GM23338 (cell line): ENCODE results near the gene MARCHF5. TPM values are rescaled to one million over a fixed set of nuclear protein-coding genes. Genes with fewer than 3 reads are reported as not detected.

ENCODE experiments used
- ATAC-seq: fragments of 200-7000 bp; cut with Tn5 transposase; 3 replicates; pipeline ENCODE4 v1.9.1; 2020
- DNase-seq: peaks from one replicate; pipeline ENCODE4 v3.0.0-alpha.2; 2015; ENCODE audit warnings: low spot score
- H2AFZ ChIP-seq: fragments of 200-600 bp; sonication (generic); 2 replicates; pipeline ENCODE4 v1.8.0; 2016; ENCODE audit warnings: antibody characterized with exemption, mild to moderate bottlenecking, moderate library complexity
- H3F3A ChIP-seq: fragments of 200-600 bp; sonication (generic); replicated peaks from 2 replicates; pipeline ENCODE4 v1.8.0; 2017; ENCODE audit warnings: antibody characterized with exemption, mixed run types, low read depth
- H3K27ac ChIP-seq: fragments of 200-600 bp; sonication (generic); 2 replicates; pipeline ENCODE4 v1.6.1; 2016; ENCODE audit warnings: low read depth
- H3K27me3 ChIP-seq: fragments of 200-600 bp; sonication (generic); 2 replicates; pipeline ENCODE4 v1.8.0; 2016; ENCODE audit warnings: mild to moderate bottlenecking, mixed run types, moderate library complexity; ENCODE audit not compliant: insufficient read depth
- H3K36me3 ChIP-seq: fragments of 200-600 bp; sonication (generic); 2 replicates; pipeline ENCODE4 v1.8.0; 2016; ENCODE audit warnings: mild to moderate bottlenecking; ENCODE audit not compliant: insufficient read depth
- H3K4me1 ChIP-seq: fragments of 200-600 bp; sonication (generic); 2 replicates; pipeline ENCODE4 v1.8.0; 2016; ENCODE audit warnings: mild to moderate bottlenecking, moderate library complexity; ENCODE audit not compliant: insufficient read depth
- H3K4me2 ChIP-seq: fragments of 200-600 bp; sonication (generic); 2 replicates; pipeline ENCODE4 v1.7.1; 2017; ENCODE audit warnings: mixed run types
- H3K4me3 ChIP-seq: fragments of 200-600 bp; sonication (generic); 2 replicates; pipeline ENCODE4 v1.6.1; 2016; ENCODE audit warnings: mixed run types
- H3K79me2 ChIP-seq: fragments of 200-600 bp; sonication (generic); replicated peaks from 2 replicates; pipeline ENCODE4 v1.8.0; 2017; ENCODE audit warnings: mild to moderate bottlenecking; ENCODE audit not compliant: insufficient read depth
- H3K9me2 ChIP-seq: fragments of 200-600 bp; sonication (generic); 2 replicates; pipeline ENCODE4 v1.8.0; 2017; ENCODE audit not compliant: insufficient read depth
- H4K20me1 ChIP-seq: fragments of 200-600 bp; sonication (generic); replicated peaks from 2 replicates; pipeline ENCODE4 v1.8.0; 2017; ENCODE audit warnings: mild to moderate bottlenecking; ENCODE audit not compliant: insufficient read depth
- H3K27ac Mint-ChIP-seq: 2 replicates; pipeline ENCODE4 v1.8.0; 2020; ENCODE audit warnings: inconsistent platforms, mild to moderate bottlenecking, moderate library complexity, mixed read lengths
- H3K27me3 Mint-ChIP-seq: 3 replicates; pipeline ENCODE4 v1.8.0; 2022; ENCODE audit warnings: low read depth, mild to moderate bottlenecking, moderate library complexity, mixed read lengths, inconsistent platforms; ENCODE audit not compliant: insufficient read depth, poor library complexity
- H3K36me3 Mint-ChIP-seq: 3 replicates; pipeline ENCODE4 v1.8.0; 2021; ENCODE audit warnings: low read depth, mild to moderate bottlenecking, inconsistent platforms, moderate library complexity, mixed read lengths
- H3K4me1 Mint-ChIP-seq: 3 replicates; pipeline ENCODE4 v1.8.0; 2020; ENCODE audit warnings: mild to moderate bottlenecking, inconsistent platforms, mixed read lengths
- H3K4me3 Mint-ChIP-seq: 3 replicates; pipeline ENCODE4 v1.8.0; 2021; ENCODE audit warnings: moderate library complexity, mild to moderate bottlenecking, inconsistent platforms, mixed read lengths
- H3K9me3 Mint-ChIP-seq: 3 replicates; pipeline ENCODE4 v1.8.0; 2020; ENCODE audit warnings: moderate library complexity, mild to moderate bottlenecking, inconsistent platforms, mixed read lengths
- EZH2phosphoT487 ChIP-seq: fragments of 200-600 bp; sonication (generic); IDR thresholded peaks from one replicate; pipeline ENCODE4 v1.8.1; 2018; ENCODE audit warnings: antibody characterized with exemption; ENCODE audit not compliant: unreplicated experiment
- JUNB ChIP-seq: IDR thresholded peaks from one replicate; pipeline ENCODE4 v1.6.1; 2016; ENCODE audit warnings: antibody characterized with exemption; ENCODE audit not compliant: unreplicated experiment
- NANOG ChIP-seq: IDR thresholded peaks from 2 replicates; pipeline ENCODE4 v1.6.1; 2016; ENCODE audit warnings: antibody characterized with exemption, borderline replicate concordance
- POLR2AphosphoS5 ChIP-seq: IDR thresholded peaks from 2 replicates; pipeline ENCODE4 v1.6.1; 2016; ENCODE audit warnings: antibody characterized with exemption, low read depth
- STAT1 ChIP-seq: IDR thresholded peaks from one replicate; pipeline ENCODE4 v1.6.1; 2016; ENCODE audit warnings: antibody characterized with exemption; ENCODE audit not compliant: unreplicated experiment
- ZNF114 ChIP-seq: fragments of 250-450 bp; sonication (Bioruptor Pico); IDR thresholded peaks from 2 replicates; pipeline ENCODE4 v1.5.0; 2020; ENCODE audit warnings: mild to moderate bottlenecking, moderate library complexity
- ZNF331 ChIP-seq: fragments of 250-450 bp; sonication (Bioruptor Pico); IDR thresholded peaks from 2 replicates; pipeline ENCODE4 v1.5.0; 2020; ENCODE audit warnings: low read depth, mild to moderate bottlenecking, moderate library complexity
- polyA plus RNA-seq: library from polyadenylated mRNA; unstranded; fragments of >200 nt; fragmentation: Nextera tagmentation; extraction: Ambion mirVana; gene quantifications from 2 replicates; pipeline ENCODE4 v1.2.1, GENCODE V29; 2016
- total RNA-seq: library from RNA; depleted of rRNA; stranded (reverse); fragments of >200 nt; shearing (Covaris generic); gene quantifications from 2 replicates; pipeline ENCODE4 v1.2.3, GENCODE V29; 2014
- TF ChIP-seq, protein P1 (sequence below): fragments of 250-450 bp; sonication (Bioruptor Pico); IDR thresholded peaks from 2 replicates; pipeline ENCODE4 v1.5.0; 2020; ENCODE audit warnings: mild to moderate bottlenecking, moderate library complexity

Gene MARCHF5
- total and polyA plus RNA-seq, 2 experiments from 2014 or later, result 12.9 to 14.2 TPM

DNA sequence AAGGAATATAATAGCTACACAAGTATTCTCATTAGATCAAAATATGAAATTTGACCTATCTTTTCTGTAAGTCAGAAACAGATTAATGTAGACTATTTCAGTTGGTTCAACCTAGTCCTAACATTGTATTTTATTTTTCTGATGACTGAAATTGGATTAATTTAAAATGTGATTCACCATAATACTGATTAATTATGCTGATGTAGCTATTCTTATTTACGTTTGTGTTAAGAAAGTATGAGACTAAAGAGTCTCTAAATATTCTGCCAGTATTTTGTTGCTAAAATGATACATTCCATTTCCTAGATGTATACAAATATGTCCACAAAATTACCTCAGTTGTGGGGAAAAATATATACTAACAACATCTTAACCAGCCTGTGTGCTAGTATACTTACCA is 18.3 kb downstream of the MARCHF5 start (continued):
- TF ChIP-seq, protein P1, sequence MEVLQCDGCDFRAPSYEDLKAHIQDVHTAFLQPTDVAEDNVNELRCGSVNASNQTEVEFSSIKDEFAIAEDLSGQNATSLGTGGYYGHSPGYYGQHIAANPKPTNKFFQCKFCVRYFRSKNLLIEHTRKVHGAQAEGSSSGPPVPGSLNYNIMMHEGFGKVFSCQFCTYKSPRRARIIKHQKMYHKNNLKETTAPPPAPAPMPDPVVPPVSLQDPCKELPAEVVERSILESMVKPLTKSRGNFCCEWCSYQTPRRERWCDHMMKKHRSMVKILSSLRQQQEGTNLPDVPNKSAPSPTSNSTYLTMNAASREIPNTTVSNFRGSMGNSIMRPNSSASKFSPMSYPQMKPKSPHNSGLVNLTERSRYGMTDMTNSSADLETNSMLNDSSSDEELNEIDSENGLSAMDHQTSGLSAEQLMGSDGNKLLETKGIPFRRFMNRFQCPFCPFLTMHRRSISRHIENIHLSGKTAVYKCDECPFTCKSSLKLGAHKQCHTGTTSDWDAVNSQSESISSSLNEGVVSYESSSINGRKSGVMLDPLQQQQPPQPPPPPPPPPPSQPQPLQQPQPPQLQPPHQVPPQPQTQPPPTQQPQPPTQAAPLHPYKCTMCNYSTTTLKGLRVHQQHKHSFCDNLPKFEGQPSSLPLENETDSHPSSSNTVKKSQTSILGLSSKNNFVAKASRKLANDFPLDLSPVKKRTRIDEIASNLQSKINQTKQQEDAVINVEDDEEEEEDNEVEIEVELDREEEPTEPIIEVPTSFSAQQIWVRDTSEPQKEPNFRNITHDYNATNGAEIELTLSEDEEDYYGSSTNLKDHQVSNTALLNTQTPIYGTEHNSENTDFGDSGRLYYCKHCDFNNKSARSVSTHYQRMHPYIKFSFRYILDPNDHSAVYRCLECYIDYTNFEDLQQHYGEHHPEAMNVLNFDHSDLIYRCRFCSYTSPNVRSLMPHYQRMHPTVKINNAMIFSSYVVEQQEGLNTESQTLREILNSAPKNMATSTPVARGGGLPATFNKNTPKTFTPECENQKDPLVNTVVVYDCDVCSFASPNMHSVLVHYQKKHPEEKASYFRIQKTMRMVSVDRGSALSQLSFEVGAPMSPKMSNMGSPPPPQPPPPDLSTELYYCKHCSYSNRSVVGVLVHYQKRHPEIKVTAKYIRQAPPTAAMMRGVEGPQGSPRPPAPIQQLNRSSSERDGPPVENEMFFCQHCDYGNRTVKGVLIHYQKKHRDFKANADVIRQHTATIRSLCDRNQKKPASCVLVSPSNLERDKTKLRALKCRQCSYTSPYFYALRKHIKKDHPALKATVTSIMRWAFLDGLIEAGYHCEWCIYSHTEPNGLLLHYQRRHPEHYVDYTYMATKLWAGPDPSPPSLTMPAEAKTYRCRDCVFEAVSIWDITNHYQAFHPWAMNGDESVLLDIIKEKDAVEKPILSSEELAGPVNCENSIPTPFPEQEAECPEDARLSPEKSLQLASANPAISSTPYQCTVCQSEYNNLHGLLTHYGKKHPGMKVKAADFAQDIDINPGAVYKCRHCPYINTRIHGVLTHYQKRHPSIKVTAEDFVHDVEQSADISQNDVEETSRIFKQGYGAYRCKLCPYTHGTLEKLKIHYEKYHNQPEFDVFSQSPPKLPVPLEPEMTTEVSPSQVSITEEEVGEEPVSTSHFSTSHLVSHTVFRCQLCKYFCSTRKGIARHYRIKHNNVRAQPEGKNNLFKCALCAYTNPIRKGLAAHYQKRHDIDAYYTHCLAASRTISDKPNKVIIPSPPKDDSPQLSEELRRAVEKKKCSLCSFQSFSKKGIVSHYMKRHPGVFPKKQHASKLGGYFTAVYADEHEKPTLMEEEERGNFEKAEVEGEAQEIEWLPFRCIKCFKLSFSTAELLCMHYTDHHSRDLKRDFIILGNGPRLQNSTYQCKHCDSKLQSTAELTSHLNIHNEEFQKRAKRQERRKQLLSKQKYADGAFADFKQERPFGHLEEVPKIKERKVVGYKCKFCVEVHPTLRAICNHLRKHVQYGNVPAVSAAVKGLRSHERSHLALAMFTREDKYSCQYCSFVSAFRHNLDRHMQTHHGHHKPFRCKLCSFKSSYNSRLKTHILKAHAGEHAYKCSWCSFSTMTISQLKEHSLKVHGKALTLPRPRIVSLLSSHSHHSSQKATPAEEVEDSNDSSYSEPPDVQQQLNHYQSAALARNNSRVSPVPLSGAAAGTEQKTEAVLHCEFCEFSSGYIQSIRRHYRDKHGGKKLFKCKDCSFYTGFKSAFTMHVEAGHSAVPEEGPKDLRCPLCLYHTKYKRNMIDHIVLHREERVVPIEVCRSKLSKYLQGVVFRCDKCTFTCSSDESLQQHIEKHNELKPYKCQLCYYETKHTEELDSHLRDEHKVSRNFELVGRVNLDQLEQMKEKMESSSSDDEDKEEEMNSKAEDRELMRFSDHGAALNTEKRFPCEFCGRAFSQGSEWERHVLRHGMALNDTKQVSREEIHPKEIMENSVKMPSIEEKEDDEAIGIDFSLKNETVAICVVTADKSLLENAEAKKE (CRISPR knock-in tag), result no peak
- TF ChIP-seq POLR2AphosphoS5, result no peak
- TF ChIP-seq EZH2phosphoT487, result no peak
- no peak for TF ChIP-seq JUNB
- TF ChIP-seq ZNF331 (CRISPR knock-in tag), result no peak

DNA sequence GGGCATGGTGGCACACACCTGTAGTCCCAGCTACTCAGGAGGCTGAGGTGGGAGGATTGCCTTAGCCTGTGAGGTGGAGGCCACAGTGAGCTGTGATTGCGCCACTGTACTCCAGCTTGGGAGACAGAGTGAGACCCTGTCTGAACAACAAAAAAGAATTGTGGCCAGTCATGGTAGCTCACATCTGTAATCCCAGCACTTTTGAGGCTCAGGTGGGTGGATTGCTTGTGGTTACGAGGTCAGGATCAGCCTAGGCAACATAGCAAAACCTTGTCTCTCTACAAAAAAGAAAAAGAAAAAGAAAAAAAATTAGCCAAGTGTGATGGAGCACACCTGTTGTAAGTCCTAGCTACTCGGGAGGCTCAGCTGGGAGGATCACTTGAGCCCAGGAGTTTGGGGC is 22.8 kb downstream of the MARCHF5 start:
- Histone ChIP-seq H3K4me2 (no peak overlapping the region), H4K20me1 (peaks cover 16% of the 10 kb centered on the region), H3K4me3 (no peak overlapping the region), H3F3A (no peaks in the 10 kb centered on the region), H3K27ac (no peak overlapping the region), H3K36me3 (peaks cover 11% of the 10 kb centered on the region; the same call in 1 of the 2 replicates), H2AFZ (no peak overlapping the region), H3K4me1 (0 out of 2 replicates have a peak, but pooled peaks cover 9% of the 10 kb centered on the region), H3K79me2 (peaks cover 76% of the 10 kb centered on the region), H3K9me2 (no peaks in the 10 kb centered on the region), H3K27me3 (no peaks in the 10 kb centered on the region)
- no peak overlapping the region for H3K4me3 Mint-ChIP-seq
- H3K27ac Mint-ChIP-seq, result no peak overlapping the region
- no peak for DNase-seq
- H3K27me3 Mint-ChIP-seq, result peaks cover 2% of the 10 kb centered on the region
- ATAC-seq, result no peak
- no peaks in the 10 kb centered on the region for H3K9me3 Mint-ChIP-seq
- peaks cover 6% of the 10 kb centered on the region; the same call in 2 of the 3 replicates for H3K4me1 Mint-ChIP-seq
- peaks cover 44% of the 10 kb centered on the region; the same call in 2 of the 3 replicates for H3K36me3 Mint-ChIP-seq
- TF ChIP-seq ZNF114 (CRISPR knock-in tag) (no peak), EZH2phosphoT487 (no peak), NANOG (no peak), JUNB (no peak), STAT1 (no peak)
- TF ChIP-seq, protein P1 (CRISPR knock-in tag), result no peak
